Activated CD8-positive, alpha-beta memory T cell treated with anti-CD3 and anti-CD28 coated beads, Interleukin-2, amount 50 U/mL, for 1 hour (primary cell): ENCODE results near the gene TRPC4AP.

Source experiments
- DNase-seq: peaks from one replicate; pipeline ENCODE4 v3.0.0-alpha.2; 2020; ENCODE audit errors: extremely low read depth

The TRPC4AP gene

DNA sequence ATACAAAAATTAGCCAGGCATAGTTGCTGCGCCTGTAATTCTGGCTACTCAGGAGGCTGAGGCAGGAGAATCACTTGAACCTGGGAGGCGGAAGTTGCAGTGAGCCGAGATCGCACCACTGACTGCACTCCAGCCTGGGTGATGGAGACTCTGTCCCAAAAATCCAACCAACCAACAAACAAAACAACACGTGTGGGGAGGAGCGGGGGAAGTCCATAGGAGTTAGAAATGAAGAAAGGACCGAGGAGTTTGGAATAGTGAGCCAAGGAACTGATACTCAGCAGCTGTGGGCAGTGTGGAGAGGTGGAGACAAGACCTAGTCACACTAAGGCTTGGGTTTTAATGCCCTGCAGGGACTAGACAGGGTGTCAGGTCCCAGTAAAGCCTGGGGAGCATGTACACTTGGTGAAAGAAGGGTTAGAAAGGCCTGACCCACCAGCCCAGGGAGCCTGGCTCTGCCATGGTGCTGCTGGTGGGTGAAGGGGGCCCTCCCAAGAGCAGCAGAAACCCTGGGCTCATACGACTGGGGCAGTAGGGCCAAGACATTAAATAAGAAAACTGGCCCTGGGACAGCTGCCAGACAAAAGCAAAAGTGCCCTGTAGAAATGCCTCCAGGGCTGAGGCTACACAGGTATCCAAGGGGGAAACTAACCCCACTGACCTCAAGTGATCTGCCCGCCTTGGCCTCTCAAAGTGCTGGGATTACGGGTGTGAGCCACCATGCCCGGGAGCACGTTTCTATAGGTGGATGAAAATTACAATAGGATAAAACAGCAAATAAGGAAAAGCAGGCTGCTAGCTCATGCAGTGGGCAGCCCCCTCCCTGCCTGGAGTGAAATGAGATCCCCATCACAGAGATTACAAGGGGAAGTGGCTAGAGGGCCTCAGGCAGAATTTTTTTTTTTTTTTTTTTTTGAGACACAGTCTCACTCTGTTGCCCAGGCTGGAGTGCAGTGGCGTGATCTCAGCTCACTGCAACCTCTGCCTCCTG lies 78.9 kb downstream of the TRPC4AP start:
- no peak for DNase-seq

DNA sequence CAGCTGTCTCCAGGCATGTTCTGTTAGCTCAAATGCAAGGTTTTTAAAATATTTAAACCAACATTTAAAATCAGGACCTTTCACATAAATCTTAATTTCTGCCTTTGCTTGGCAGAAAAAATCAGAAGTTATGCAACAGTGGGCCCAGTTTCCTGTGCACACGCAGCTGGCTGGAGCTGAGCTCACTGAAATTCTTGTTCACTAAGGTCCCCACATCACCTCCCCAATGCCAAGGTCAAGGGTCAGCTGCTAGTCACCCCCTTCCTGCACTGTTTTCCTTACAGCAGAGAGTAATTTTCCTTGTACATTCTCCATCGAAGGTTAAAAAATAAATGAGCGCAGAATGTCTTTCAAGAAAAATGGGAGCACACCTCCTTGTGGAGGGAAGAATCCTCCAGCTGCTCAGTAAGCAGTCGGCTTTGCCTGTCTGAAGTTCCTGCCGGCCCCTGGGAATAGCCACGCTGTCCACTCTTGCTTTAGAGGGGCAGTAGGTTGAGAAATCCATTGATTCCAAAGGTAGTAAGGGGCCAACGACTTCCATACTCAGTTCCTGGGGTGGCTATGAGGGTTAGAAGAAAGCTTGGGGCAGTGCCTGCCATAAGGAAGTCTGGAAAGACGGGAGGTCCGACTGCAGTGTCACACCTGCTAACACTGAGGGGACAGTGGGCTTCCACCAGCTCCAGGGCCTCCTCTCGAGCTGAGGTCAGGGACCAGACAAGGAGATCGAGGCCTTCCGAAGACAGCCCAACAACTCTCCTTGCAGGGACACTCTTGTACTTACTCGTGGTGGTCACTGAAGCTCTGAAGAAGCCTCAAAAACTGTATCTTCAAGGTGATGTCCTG lies 80.2 kb downstream of the TRPC4AP start:
- no peak for DNase-seq

GRCh38 chr20:35011589-35012226 lies 80.9 kb downstream of the TRPC4AP start:
- no peak for DNase-seq

GRCh38 chr20:35010405-35011192 lies 82.0 kb downstream of the TRPC4AP start:
- DNase-seq = no peak

DNA sequence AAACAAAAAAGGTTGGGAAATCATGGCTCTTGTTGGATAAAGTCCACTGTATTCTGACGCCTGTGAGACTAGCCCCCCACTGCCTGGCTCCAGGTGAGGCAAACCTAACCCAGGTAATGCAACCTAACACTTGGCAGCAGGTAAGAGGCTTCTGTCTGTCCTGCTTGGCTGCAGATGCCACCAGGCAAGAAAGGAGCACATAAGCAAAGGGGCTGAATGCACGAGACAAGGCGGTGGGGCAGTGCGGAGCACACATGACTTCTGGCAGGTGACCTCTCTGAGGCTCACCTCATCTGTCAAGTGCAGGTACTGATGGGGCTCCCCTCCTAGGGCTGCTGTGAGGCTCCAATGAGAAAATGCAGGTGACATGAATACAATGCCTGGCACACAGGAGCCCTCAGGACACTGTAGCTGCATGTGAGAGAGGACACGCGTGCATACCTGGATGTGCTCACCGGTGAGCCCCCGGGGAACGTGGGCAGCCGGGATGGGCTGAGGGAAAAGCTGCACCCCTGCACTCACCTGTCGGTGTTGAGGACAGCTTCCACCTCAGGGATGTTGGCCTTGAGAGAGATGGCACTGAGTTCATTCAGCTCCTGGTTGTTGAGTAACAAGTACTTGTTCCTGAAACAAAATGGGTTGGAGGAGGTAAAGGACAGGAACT lies 82.8 kb downstream of the TRPC4AP start:
- no peak for DNase-seq

- no peak for DNase-seq
Measured at GRCh38 chr20:35008411-35009342, 83.9 kb downstream of the TRPC4AP start.

GRCh38 chr20:35007891-35008290 lies 84.7 kb downstream of the TRPC4AP start:
- no peak for DNase-seq

DNA sequence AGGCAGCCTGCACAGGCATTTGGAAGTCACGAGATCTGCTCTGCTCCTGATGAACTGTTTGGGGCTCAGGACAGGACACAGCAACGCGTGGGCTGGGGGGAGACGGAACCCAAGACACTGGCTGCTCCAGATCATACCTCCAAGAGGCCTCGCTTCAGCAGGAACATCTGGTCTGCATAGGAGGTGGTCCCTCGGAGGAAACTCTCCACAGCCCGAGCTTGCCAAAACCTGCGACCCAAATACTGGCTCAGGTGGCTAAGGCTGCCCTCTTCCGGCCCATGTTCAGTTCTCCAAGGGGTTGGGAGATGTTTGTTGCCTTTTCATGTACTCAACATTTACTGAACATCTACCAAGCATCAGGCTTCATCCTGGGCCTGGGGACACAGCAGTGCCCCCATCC lies 85.2 kb downstream of the TRPC4AP start:
- DNase-seq = no peak

DNA sequence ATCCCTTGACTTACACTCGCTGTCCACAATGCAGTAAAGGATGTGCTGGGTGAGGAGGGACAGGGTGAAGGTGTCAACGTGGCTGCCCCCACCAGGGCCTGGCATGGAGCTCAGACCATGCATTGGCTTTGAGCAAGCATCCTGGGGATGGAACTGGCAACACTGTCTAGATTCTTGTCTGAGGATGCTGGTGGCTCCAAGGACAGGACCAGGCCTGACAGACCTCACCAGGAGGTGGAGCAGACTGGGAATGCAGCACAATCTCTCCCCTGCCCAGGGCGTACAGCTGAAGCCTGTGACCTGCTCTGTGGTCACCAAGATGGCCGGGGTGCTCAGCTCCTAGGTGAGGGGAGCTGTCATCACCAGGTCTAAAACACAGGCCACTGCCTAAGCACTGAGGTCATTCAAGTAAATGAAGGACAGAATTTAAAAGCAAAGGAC lies 86.1 kb downstream of the TRPC4AP start:
- DNase-seq = no peak

DNA sequence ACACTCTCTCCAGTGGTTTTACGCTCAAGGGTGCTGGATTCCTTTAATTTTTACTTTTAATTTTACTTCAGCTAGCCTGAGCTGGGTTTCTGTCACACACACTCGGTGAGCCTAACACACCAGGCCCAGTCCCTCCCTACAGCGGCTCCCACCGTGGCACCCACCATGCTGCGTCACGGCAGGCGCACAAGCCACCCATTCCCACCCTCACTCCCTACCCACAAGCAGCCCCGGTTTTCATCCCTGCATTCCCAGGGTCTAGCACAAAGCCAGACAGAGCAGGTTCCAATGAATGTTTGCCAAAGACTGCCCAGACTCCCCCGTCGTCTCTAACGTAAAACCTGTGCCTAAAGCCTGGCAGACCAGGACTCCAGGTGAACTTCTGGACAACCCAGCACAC lies 86.6 kb downstream of the TRPC4AP start:
- no peak for DNase-seq

GRCh38 chr20:35005463-35005961 lies 87.1 kb downstream of the TRPC4AP start:
- DNase-seq = no peak

DNA sequence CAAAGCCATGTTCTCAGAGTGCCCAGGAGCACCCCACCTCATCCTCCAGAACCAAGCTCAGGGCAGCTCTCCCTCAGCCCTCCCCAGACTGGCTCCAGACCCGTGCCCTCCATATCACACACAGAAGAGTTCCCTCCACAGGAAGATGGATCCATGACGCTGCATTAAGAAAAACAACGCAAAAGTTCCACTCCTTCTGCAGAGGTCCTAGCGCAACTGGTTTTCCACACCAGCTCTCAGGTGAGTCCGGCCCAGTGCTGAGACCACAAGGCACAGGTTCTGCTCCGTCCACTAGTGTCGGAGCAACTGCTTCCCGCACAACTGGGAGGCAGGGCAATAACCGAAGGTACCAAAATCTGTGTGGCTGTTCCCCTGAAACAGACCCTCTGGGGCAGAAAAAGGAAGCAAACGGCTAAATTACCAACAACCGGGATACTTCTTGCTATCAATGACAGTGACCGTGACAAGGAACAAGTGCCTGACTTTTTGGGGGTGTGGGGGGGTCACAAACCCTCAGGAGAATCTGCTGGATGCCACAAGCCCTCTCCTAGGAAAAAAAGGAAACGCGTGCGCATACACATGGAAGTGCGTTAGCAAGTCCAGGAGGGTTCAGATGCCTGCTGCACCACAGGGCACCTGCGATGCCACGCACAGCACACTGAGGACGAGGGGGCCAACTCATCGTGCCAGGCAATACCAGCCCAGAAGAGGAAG lies 87.7 kb downstream of the TRPC4AP start:
- no peak for DNase-seq

- no peak for DNase-seq
Measured at GRCh38 chr20:35004051-35004725, 88.4 kb downstream of the TRPC4AP start.

DNA sequence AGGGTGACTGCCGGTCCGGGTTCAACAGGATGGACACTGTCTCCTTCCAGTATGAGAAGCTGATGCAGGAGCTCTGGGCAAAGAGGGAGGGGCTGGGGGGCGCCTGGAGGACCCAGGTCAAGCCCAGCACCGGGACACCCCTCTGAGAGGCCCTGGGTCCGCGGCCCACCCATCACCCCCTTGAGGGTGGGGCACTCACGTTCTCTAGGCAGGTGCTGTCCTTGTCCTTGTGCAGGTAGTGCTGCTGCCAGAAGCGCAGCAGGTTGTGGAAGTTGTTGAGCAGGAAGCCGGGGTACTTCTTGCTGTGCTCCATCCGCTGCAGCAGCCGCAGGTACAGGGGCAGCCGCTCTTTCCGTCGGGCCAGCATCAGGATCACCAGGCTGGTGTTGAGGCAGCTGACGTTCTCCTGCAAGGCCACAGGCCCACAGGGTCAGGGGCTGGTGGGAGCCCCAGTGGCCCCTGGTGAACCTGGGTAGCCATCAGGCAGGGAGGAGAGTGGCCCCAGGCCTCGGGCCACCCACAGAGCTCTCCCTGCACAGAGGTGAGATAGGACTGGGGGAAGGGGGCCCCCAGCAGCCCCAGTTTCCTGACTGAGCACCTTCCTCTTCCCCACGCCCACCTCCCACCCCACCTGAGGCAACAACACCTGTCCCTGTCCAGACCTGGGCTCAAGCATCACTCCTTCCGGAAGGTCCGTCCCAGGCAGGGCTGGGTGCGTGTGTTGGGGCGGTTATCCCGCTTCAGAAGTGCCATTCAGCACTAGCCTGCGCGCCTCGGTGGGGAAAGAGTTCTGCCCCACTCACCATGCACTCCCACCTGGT lies 89.2 kb downstream of the TRPC4AP start:
- DNase-seq = no peak

DNA sequence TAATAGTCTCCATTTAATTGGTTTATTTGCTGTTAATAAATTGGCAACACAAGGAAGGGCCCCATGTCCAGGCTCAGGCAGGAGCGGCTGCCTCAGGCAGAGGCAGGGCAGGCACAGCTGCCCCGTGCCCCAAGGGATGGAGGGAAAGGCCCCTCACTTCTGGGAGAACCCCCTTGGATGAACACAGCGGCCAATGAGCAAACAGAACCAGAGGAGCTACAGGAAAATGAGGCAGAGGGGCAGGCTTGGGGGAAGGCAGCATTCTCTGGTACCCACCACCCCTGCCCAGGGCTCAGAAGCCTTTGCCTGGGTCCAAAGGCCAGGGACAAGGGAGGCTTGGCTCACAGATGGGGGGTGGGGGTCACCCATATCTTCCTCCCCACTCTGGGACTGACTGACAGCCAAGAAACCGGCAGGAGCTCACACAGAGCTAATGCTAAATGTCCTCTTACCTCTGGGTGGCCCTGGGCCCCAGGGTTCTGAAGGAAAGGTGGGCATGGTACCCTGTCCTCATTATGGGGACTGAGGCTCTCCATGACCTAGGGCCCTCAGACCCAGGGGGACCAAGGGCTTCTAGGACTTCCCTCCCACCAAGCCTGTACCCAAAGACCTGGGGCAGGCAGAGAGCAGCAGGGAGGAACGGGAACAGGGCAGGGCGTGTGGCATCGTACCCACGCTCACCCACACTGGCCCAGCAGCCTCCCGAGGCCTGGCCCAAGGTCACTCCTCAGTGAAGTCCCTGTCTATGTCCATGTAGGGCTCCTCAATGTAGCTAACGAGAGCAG lies 90.0 kb downstream of the TRPC4AP start:
- DNase-seq = no peak

DNA sequence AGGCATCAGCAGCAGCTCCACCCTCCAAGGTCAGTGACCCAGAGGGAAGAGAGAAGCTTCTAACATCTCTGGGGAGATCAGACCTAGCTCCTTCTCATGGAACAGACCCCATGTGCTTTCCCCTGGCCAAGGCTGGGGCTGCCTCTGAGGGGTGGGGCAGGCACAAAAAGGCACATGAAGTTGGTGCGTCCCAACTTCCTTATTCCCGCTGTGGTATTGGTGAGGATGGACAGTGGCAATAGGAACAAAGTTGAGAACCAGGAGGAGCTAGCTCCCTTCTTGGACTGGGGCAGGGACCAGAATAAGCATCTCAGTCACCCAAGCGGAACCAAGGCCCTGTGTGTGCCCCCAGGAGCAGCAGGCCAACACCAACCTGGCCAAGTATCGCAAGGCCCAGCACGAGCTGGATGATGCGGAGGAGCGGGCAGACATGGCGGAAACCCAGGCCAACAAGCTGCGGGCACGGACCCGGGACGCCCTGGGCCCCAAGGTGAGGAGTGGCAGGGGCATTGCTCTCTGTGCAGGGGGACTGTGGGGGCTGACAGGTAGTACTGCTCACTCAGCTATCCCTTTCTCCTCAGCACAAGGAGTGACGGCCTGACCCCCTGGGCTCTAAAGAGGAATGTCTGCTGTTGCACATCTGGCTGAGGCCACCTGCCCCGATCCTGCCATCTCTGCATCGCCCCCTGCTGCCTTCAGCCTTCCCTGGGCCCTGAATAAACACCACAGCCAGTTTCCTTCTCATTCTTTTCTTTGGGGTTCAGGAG lies 90.8 kb downstream of the TRPC4AP start:
- no peak for DNase-seq
